GM12878 (cell line): ENCODE results near the gene RAMACL. TPM values are rescaled to one million over a fixed set of nuclear protein-coding genes. Genes with fewer than 3 reads are reported as not detected.
"Not testable (repeated sequence)": the region's sequence is repeated elsewhere in the genome, so short reads cannot be mapped to it uniquely, and the experiment has no call there.

Experiments
- ATAC-seq: fragments of 200-7000 bp; cut with Tn5 transposase; 3 replicates; pipeline ENCODE4 v1.9.1; 2020; ENCODE audit warnings: mild to moderate bottlenecking, moderate library complexity
- BruUV-seq: library from RNA; stranded (reverse); fragments of 400-500 nt; replicated peaks from 2 replicates; lab custom pipeline; 2021; lab: Mats Ljungman, UMichigan
- CTCF ChIA-PET: fragments of 300-600 bp; sonication (Branson Sonifier 250); formaldehyde crosslinking; extraction: SDS; loops from one replicate; lab custom pipeline; 2021; ENCODE audit warnings: inconsistent platforms; lab: Yijun Ruan, JAX
- POLR2A ChIA-PET: fragments of 350-600 bp; formaldehyde crosslinking; extraction: SDS; loops from one replicate; lab custom pipeline; 2021; ENCODE audit warnings: inconsistent platforms; lab: Charles Lee
- RAD21 ChIA-PET: fragments of 300-600 bp; sonication (Branson Sonifier 250); formaldehyde crosslinking; loops from one replicate; lab custom pipeline; 2023; ENCODE audit warnings: antibody characterized with exemption; ENCODE audit not compliant: unreplicated experiment; lab: Charles Lee
- SMC1A ChIA-PET: fragments of 300-600 bp; sonication (Branson Sonifier 250); formaldehyde crosslinking; loops from one replicate; lab custom pipeline; 2023; ENCODE audit not compliant: unreplicated experiment, uncharacterized antibody; lab: Charles Lee
- DNase-seq: peaks from one replicate; pipeline ENCODE4 v3.0.0-alpha.2; 2011; ENCODE audit warnings: low read depth, low spot score
- FAIRE-seq: peaks from 3 replicates; lab custom pipeline; 2011; peaks lifted over from hg19 to GRCh38; lab: Jason Lieb, UNC
- H2AFZ ChIP-seq: 2 replicates; pipeline ENCODE4 v1.6.0; 2011; ENCODE audit warnings: low read depth, low read length, control low read depth; ENCODE audit not compliant: control insufficient read depth
- H3K27ac ChIP-seq: 2 replicates; pipeline ENCODE4 v1.5.1; 2011; ENCODE audit warnings: control low read depth; ENCODE audit not compliant: control insufficient read depth, insufficient read depth
- H3K27me3 ChIP-seq, 2 experiments: replicated peaks in 1 of 2; 2 replicates each; pipeline versions ENCODE4 v1.6.0 to v1.6.1; 2011; ENCODE audit warnings: low read length in 1 of 2; ENCODE audit not compliant: control insufficient read depth in 2 of 2, insufficient read depth in 2 of 2
- H3K36me3 ChIP-seq, 2 experiments: 2 replicates each; pipeline ENCODE4 v1.5.1; 2011; ENCODE audit warnings: low read length in 1 of 2; ENCODE audit not compliant: control insufficient read depth in 2 of 2, insufficient read depth in 2 of 2
- H3K4me1 ChIP-seq: 2 replicates; pipeline ENCODE4 v1.6.1; 2011; ENCODE audit warnings: mild to moderate bottlenecking, low read length, moderate library complexity, mixed read lengths; ENCODE audit not compliant: control insufficient read depth, insufficient read depth
- H3K4me2 ChIP-seq: 2 replicates; pipeline ENCODE4 v1.6.0; 2011; ENCODE audit warnings: control low read depth; ENCODE audit not compliant: control insufficient read depth, insufficient read depth
- H3K4me3 ChIP-seq: fragments of 200-600 bp; sonication (generic); 2 replicates; pipeline ENCODE4 v1.5.1; 2016
- H3K79me2 ChIP-seq: 2 replicates; pipeline ENCODE4 v1.6.0; 2011; ENCODE audit warnings: low read length; ENCODE audit not compliant: control insufficient read depth, insufficient read depth
- H3K9ac ChIP-seq: 2 replicates; pipeline ENCODE4 v1.8.0; 2011; ENCODE audit warnings: low read length, control low read depth, mixed read lengths; ENCODE audit not compliant: control insufficient read depth, insufficient read depth
- H3K9me3 ChIP-seq: replicated peaks from 3 replicates; pipeline ENCODE4 v1.5.1; 2011; ENCODE audit warnings: mild to moderate bottlenecking, low read length; ENCODE audit not compliant: control insufficient read depth, insufficient read depth
- H4K20me1 ChIP-seq: 2 replicates; pipeline ENCODE4 v1.6.0; 2011; ENCODE audit not compliant: control insufficient read depth, insufficient read depth
- HDAC6 ChIP-seq: fragments of 200-600 bp; sonication (generic); IDR thresholded peaks from one replicate; pipeline ENCODE4 v1.8.0; 2017; ENCODE audit warnings: antibody characterized with exemption; ENCODE audit not compliant: unreplicated experiment
- WGBS: methylation state at CpG from one replicate; pipeline ENCODE4 v1.1.6; 2016; ENCODE audit warnings: low lambda C conversion rate; ENCODE audit not compliant: insufficient replicate concordance, insufficient coverage; ENCODE audit errors: missing lambda C conversion rate; 5-methylcytosine and 5-hydroxymethylcytosine counted together
- in situ Hi-C: fragments of 300-500 bp; cut with MboI; formaldehyde crosslinking; loops from 9 replicates; pipeline ENCODE4 v1.14.3; 2018; ENCODE audit warnings: mixed read lengths
- intact Hi-C: fragments of 100-400 bp; cut with micrococcal nuclease; formaldehyde crosslinking; loops from one replicate; pipeline ENCODE4 v1.14.2; 2022; ENCODE audit not compliant: unreplicated experiment
- polyA plus RNA-seq, 11 experiments: library from polyadenylated mRNA; depleted of rRNA in 4 of 11; unstranded in 6 of 11; stranded (reverse) in 5 of 11; fragments of >200 nt; fragmentation: Nextera tagmentation in 4 of 11; fragmentation: Illumina TruSeq in 1 of 11; extraction: Ambion mirVana in 4 of 11; extraction: Trizol in 1 of 11; gene quantifications; 1 replicate in 1 of 11; 2 replicates in 10 of 11; pipeline versions ENCODE4 v1.2.1 to v1.2.3, GENCODE V29; 2011 to 2016; ENCODE audit warnings: inconsistent platforms in 2 of 11, missing spikeins in 2 of 11, low read depth in 1 of 11
- total RNA-seq, 4 experiments: library from RNA; depleted of rRNA in 3 of 4; stranded (reverse); fragments of >200 nt in 3 of 4; fragmentation: Illumina TruSeq in 1 of 4; extraction: Trizol in 1 of 4; gene quantifications; 2 replicates each; pipeline versions ENCODE4 v1.2.1 to v1.2.3, GENCODE V29; 2013 to 2021

The RAMACL gene
- total and polyA plus RNA-seq, 10 of the 15 experiments (the other 5 are each of a cell fraction or from before 2014, with no cell fraction given), result 0.09 to 1.3 (median 0.31) TPM; not detected in 1

- Histone ChIP-seq H3K4me1 (peaks cover 7% of the 10 kb centered on the region), H3K4me3 (no peak overlapping the region), H3K9me3 (no peaks in the 10 kb centered on the region; the same call in 2 of the 3 replicates), H3K36me3 (no peaks in the 10 kb centered on the region), H2AFZ (no peak overlapping the region), H4K20me1 (no peaks in the 10 kb centered on the region), H3K9ac (no peak overlapping the region), H3K4me2 (no peak overlapping the region), H3K79me2 (no peaks in the 10 kb centered on the region), H3K27ac (no peak overlapping the region), H3K27me3 (no peaks in the 10 kb centered on the region)
- POLR2A ChIA-PET, result no interaction called here
- DNase-seq (no peak), FAIRE-seq (no peak), ATAC-seq (no peak)
- no peak for TF ChIP-seq HDAC6
- WGBS, result 87% methylated on average over 6 of the region's 6 CpGs
- in situ Hi-C loops (no loop called here), intact Hi-C loops (no loop called here)
- no TSS peak for BruUV-seq
- SMC1A ChIA-PET, result no interaction called here
- RAD21 ChIA-PET, result no interaction called here
- CTCF ChIA-PET, result no interaction called here
Observed at GRCh38 chr6:166582258-166582657, 4.2 kb downstream of the RAMACL start.

GRCh38 chr6:166581801-166582200, 4.7 kb downstream of the RAMACL start:
- ATAC-seq, SMC1A ChIA-PET, H3K9ac ChIP-seq, CTCF ChIA-PET, H2AFZ ChIP-seq, DNase-seq, RAD21 ChIA-PET, H3K36me3 ChIP-seq, in situ Hi-C loops, H4K20me1 ChIP-seq, intact Hi-C loops, H3K4me3 ChIP-seq, H3K79me2 ChIP-seq, H3K9me3 ChIP-seq, H3K4me1 ChIP-seq, FAIRE-seq, BruUV-seq, H3K4me2 ChIP-seq, H3K27me3 ChIP-seq, POLR2A ChIA-PET, H3K27ac ChIP-seq: not testable (repeated sequence)
- WGBS, result 47% methylated on average over 2 of the region's 8 CpGs
